ENCODE measurements around the gene MAB21L4. TPM values are rescaled to one million over a fixed set of nuclear protein-coding genes. Genes with fewer than 3 reads are reported as not detected.

MAB21L4 gene
- total and polyA plus RNA-seq, 2 donors: 1.1 to 4.9 TPM

DNA sequence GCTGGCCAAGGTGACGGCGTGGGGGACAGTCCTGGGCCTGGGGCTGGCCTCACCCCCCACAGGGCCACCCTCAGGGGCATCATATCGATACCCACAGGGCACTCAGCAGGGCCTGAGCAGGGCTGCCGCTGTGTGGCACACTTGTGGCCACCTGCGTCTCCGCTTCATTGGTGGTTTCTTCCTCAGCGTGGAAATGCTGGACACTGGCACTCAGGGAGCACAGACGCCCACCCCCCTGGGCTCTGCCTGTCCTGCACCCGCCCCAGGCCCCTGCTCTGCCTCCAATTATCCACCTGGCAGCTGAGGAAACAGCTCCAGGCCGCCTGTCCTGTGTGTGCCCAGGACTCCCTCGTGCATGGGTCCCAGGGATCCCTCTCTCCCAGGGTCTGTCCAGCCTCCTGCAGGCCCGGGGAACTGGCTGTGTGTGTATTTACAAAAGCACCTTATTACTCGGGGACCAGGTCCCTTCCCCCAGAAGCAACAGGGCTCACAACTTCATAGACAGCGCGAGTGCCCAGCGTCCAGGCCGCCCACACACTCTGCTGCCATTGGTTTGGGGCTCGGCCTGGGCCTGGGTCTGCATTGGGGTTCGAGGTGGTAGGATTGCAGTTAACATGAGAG lies 23.3 kb upstream of the MAB21L4 start:
- WGBS: 90% methylated on average over 19 of the region's 19 CpGs
- Histone ChIP-seq H3K4me1 (ENCODE audit: control insufficient read depth in 2 of 2, insufficient read depth in 2 of 2, low read length in 2 of 2) (peaks cover 0 to 4% of the 10 kb centered on the region in 2 donors), H3K4me3 (ENCODE audit: low read length in 2 of 2) (no peak overlapping the region), H3K27ac (ENCODE audit: low read depth in 1 of 2, low read length in 1 of 2) (no peak overlapping the region), H3K36me3 (ENCODE audit: control insufficient read depth in 2 of 2, insufficient read depth in 2 of 2, low read length in 1 of 2) (no peaks in the 10 kb centered on the region), H3K27me3 (ENCODE audit: control insufficient read depth in 2 of 2, insufficient read depth in 1 of 2, low read length in 1 of 2) (peaks cover 16 to 38% of the 10 kb centered on the region in 2 donors), H3K9me3 (ENCODE audit: control insufficient read depth in 2 of 2, insufficient read depth in 1 of 2, low read length in 1 of 2) (no peaks in the 10 kb centered on the region)
- DNase-seq (ENCODE audit: low read depth in 6 of 9, low spot score in 9 of 9): no peak

GRCh38 chr2:240918258-240919091 lies 22.5 kb upstream of the MAB21L4 start:
- 95% methylated on average over 36 of the region's 36 CpGs for WGBS
- Histone ChIP-seq H3K27me3 (ENCODE audit: control insufficient read depth in 2 of 2, insufficient read depth in 1 of 2, low read length in 1 of 2) (peaks cover 16 to 46% of the 10 kb centered on the region in 2 donors), H3K36me3 (ENCODE audit: control insufficient read depth in 2 of 2, insufficient read depth in 2 of 2, low read length in 1 of 2) (no peaks in the 10 kb centered on the region), H3K9me3 (ENCODE audit: control insufficient read depth in 2 of 2, insufficient read depth in 1 of 2, low read length in 1 of 2) (no peaks in the 10 kb centered on the region), H3K27ac (ENCODE audit: low read depth in 1 of 2, low read length in 1 of 2) (no peak overlapping the region), H3K4me1 (ENCODE audit: control insufficient read depth in 2 of 2, insufficient read depth in 2 of 2, low read length in 2 of 2) (peaks cover 0 to 4% of the 10 kb centered on the region in 2 donors), H3K4me3 (ENCODE audit: low read length in 2 of 2) (no peak overlapping the region)
- no peak for DNase-seq (ENCODE audit: low read depth in 6 of 9, low spot score in 9 of 9)

DNA sequence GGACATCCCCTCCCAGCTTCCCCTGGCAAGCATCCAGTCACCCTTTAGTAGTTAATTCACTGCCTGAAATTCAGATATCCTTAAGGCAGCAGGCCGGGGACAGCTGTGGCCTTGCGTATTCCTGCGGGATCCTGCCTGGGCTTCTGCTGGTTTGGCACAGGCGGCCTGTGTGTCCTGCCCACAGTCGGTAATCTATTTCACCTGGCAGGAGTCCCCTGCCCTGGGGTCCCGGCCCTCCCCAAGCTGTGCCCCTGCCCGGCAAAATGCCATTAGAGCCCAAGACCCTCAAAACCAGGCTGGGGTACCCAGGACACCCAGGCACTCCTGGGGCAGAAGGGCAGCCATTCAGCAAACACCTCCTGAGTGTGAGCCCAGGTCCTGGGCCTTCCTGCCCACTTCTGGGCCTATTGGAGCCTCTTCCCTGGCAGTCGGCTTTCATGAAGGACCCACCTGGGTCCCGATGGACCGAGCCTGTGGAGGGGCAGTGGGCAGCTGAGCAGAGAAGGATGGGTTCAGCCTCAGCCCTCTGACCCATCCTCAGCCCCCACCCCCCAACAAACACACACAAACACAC lies 21.8 kb upstream of the MAB21L4 start:
- no peak for DNase-seq (ENCODE audit: low read depth in 6 of 9, low spot score in 9 of 9)
- 96% methylated on average over 10 of the region's 10 CpGs for WGBS
- Histone ChIP-seq H3K4me3 (ENCODE audit: low read length in 2 of 2) (no peak overlapping the region), H3K27ac (ENCODE audit: low read depth in 1 of 2, low read length in 1 of 2) (no peak overlapping the region), H3K36me3 (ENCODE audit: control insufficient read depth in 2 of 2, insufficient read depth in 2 of 2, low read length in 1 of 2) (no peaks in the 10 kb centered on the region), H3K9me3 (ENCODE audit: control insufficient read depth in 2 of 2, insufficient read depth in 1 of 2, low read length in 1 of 2) (no peaks in the 10 kb centered on the region), H3K4me1 (ENCODE audit: control insufficient read depth in 2 of 2, insufficient read depth in 2 of 2, low read length in 2 of 2) (peaks cover 0 to 4% of the 10 kb centered on the region in 2 donors), H3K27me3 (ENCODE audit: control insufficient read depth in 2 of 2, insufficient read depth in 1 of 2, low read length in 1 of 2) (peaks cover 16 to 48% of the 10 kb centered on the region in 2 donors)

- no peak for DNase-seq (ENCODE audit: low read depth in 6 of 9, low spot score in 9 of 9)
- H3K27me3 ChIP-seq (ENCODE audit: control insufficient read depth in 2 of 2, insufficient read depth in 1 of 2, low read length in 1 of 2): peaks cover 18 to 48% of the 10 kb centered on the region in 2 donors
- 97% methylated on average over 20 of the region's 20 CpGs for WGBS
- no peak overlapping the region for H3K4me3 ChIP-seq (ENCODE audit: low read length in 2 of 2)
- peaks cover 0 to 4% of the 10 kb centered on the region in 2 donors for H3K4me1 ChIP-seq (ENCODE audit: control insufficient read depth in 2 of 2, insufficient read depth in 2 of 2, low read length in 2 of 2)
- H3K36me3 ChIP-seq (ENCODE audit: control insufficient read depth in 2 of 2, insufficient read depth in 2 of 2, low read length in 1 of 2): no peaks in the 10 kb centered on the region
- H3K9me3 ChIP-seq (ENCODE audit: control insufficient read depth in 2 of 2, insufficient read depth in 1 of 2, low read length in 1 of 2): no peaks in the 10 kb centered on the region
- no peak overlapping the region for H3K27ac ChIP-seq (ENCODE audit: low read depth in 1 of 2, low read length in 1 of 2)
Observed at GRCh38 chr2:240917009-240917683, 21.2 kb upstream of the MAB21L4 start.

DNA sequence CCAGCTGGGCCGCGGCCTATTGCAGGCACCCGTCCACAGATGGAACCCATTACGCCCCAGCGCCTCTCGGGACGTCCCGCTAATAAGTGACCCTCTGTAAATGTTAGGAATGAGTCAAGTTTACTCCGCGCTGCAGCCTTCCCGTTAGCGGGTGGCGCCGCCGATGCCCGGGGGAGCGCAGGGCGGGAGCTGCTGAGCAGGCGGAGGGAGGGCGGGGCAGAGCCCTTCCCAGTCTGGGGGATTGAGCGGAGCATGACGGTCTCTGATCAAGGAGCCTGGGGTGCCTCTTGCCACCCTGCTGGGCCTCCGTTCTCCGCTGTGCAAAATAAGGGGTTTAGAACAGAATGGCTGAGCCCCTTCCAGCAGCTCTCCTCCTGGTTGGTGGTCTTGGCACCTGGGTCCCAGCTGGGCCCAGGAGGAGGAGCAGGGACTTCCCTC lies 20.6 kb upstream of the MAB21L4 start:
- no peak overlapping the region for H3K4me3 ChIP-seq (ENCODE audit: low read length in 2 of 2)
- H3K36me3 ChIP-seq (ENCODE audit: control insufficient read depth in 2 of 2, insufficient read depth in 2 of 2, low read length in 1 of 2): no peaks in the 10 kb centered on the region
- 17% methylated on average over 24 of the region's 24 CpGs for WGBS
- peaks cover 0 to 4% of the 10 kb centered on the region in 2 donors for H3K4me1 ChIP-seq (ENCODE audit: control insufficient read depth in 2 of 2, insufficient read depth in 2 of 2, low read length in 2 of 2)
- H3K27me3 ChIP-seq (ENCODE audit: control insufficient read depth in 2 of 2, insufficient read depth in 1 of 2, low read length in 1 of 2): peaks cover 19 to 48% of the 10 kb centered on the region in 2 donors
- no peaks in the 10 kb centered on the region for H3K9me3 ChIP-seq (ENCODE audit: control insufficient read depth in 2 of 2, insufficient read depth in 1 of 2, low read length in 1 of 2)
- peak in 1 of 9 donors; percentile 8 for DNase-seq (ENCODE audit: low read depth in 6 of 9, low spot score in 9 of 9)
- H3K27ac ChIP-seq (ENCODE audit: low read depth in 1 of 2, low read length in 1 of 2): no peak overlapping the region

DNA sequence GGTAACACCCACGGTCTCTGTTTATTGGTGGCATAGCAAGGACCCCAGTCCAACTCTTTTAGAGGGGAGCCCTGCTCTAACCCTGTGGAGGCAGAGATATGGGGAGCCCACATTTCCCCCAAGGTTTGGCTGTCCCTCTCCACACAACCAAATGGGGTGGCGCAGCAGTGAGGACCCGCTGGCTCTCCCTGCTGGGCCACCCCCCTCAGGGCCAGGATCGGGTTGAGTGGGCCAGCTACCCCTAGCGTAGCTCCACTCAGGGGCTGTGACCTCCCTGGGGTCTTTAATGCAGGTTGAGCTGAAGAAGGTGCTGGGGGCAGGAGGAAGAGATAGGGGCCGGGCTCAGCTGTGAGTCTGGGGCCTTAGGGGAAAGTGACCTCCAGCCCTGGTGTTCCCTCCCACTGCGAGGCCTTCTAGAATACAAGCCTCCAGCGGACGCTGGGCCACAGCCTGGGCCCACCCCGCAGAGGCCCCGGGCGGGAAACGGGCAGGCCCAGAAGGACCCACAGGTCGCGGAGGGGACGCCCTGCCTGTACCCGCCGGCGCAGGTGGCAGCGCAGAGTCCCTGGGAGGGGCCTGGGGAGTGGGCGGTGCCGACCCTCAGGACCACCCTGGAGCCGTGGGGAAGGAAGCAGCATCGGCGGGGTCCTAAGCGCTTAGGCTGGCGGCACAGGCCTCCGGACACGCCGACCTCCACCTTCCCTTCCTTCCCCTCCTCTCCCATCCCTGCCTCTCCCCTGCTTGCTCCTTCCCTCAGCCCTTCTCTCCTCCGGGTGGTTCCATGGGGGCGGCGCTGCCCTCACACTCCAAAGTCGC lies 19.8 kb upstream of the MAB21L4 start:
- peak in 1 of 9 donors; percentile 8 for DNase-seq (ENCODE audit: low read depth in 6 of 9, low spot score in 9 of 9)
- H3K36me3 ChIP-seq (ENCODE audit: control insufficient read depth in 2 of 2, insufficient read depth in 2 of 2, low read length in 1 of 2): no peaks in the 10 kb centered on the region
- H3K4me3 ChIP-seq (ENCODE audit: low read length in 2 of 2): no peak overlapping the region
- H3K4me1 ChIP-seq (ENCODE audit: control insufficient read depth in 2 of 2, insufficient read depth in 2 of 2, low read length in 2 of 2): peaks cover 0 to 4% of the 10 kb centered on the region in 2 donors
- H3K27me3 ChIP-seq (ENCODE audit: control insufficient read depth in 2 of 2, insufficient read depth in 1 of 2, low read length in 1 of 2): peaks cover 19 to 48% of the 10 kb centered on the region in 2 donors
- H3K27ac ChIP-seq (ENCODE audit: low read depth in 1 of 2, low read length in 1 of 2): no peak overlapping the region
- 20% methylated on average over 34 of the region's 34 CpGs for WGBS
- H3K9me3 ChIP-seq (ENCODE audit: control insufficient read depth in 2 of 2, insufficient read depth in 1 of 2, low read length in 1 of 2): no peaks in the 10 kb centered on the region

- no peaks in the 10 kb centered on the region for H3K9me3 ChIP-seq (ENCODE audit: control insufficient read depth in 2 of 2, insufficient read depth in 1 of 2, low read length in 1 of 2)
- no peak overlapping the region for H3K27ac ChIP-seq (ENCODE audit: low read depth in 1 of 2, low read length in 1 of 2)
- WGBS: 68% methylated on average over 25 of the region's 25 CpGs
- H3K4me1 ChIP-seq (ENCODE audit: control insufficient read depth in 2 of 2, insufficient read depth in 2 of 2, low read length in 2 of 2): peaks cover 0 to 4% of the 10 kb centered on the region in 2 donors
- no peak for DNase-seq (ENCODE audit: low read depth in 6 of 9, low spot score in 9 of 9)
- no peak overlapping the region for H3K4me3 ChIP-seq (ENCODE audit: low read length in 2 of 2)
- no peaks in the 10 kb centered on the region for H3K36me3 ChIP-seq (ENCODE audit: control insufficient read depth in 2 of 2, insufficient read depth in 2 of 2, low read length in 1 of 2)
- peaks cover 19 to 48% of the 10 kb centered on the region in 2 donors for H3K27me3 ChIP-seq (ENCODE audit: control insufficient read depth in 2 of 2, insufficient read depth in 1 of 2, low read length in 1 of 2)
Observed at GRCh38 chr2:240914645-240915525, 18.9 kb upstream of the MAB21L4 start.

All from thymus (tissue), 11 donors.